K562 (cell line): ENCODE data around the gene PLCG2. TPM values are rescaled to one million over a fixed set of nuclear protein-coding genes. Genes with fewer than 3 reads are reported as not detected.

Experiments
- ATAC-seq: fragments of 200-7000 bp; cut with Tn5 transposase; 3 replicates; pipeline ENCODE4 v1.9.1; 2020; ENCODE audit warnings: moderate library complexity
- BruUV-seq: library from RNA; stranded (reverse); fragments of 400-500 nt; replicated peaks from 2 replicates; lab custom pipeline; 2021; lab: Mats Ljungman, UMichigan
- CTCF ChIA-PET: fragments of 300-600 bp; formaldehyde crosslinking; extraction: SDS; loops from one replicate; lab custom pipeline; 2021; ENCODE audit warnings: low intra/inter-chr PET ratio; lab: Yijun Ruan, JAX
- POLR2A ChIA-PET: fragments of 300-600, 350-650 bp; sonication (Branson Sonifier 250); formaldehyde crosslinking; extraction: SDS; loops from one replicate; lab custom pipeline; 2021; ENCODE audit warnings: antibody characterized with exemption, inconsistent platforms; lab: Yijun Ruan, JAX
- DNase-seq, 4 experiments: peaks; one replicate each; pipeline versions ENCODE4 v3.0.0 to v3.0.0-alpha.2; 2011 to 2018; ENCODE audit warnings: low spot score in 3 of 4, mixed read lengths in 3 of 4; ENCODE audit errors: extremely low read depth in 1 of 4
- FAIRE-seq: peaks from 2 replicates; lab custom pipeline; 2011; peaks lifted over from hg19 to GRCh38; lab: Jason Lieb, UNC
- H2AFZ ChIP-seq: 2 replicates; pipeline ENCODE4 v1.6.0; 2011; ENCODE audit warnings: low read depth, low read length, control low read depth, inconsistent platforms
- H3K27ac ChIP-seq: fragments of 200-600 bp; 3 replicates; pipeline ENCODE4 v1.8.0; 2011; ENCODE audit warnings: low read depth, mild to moderate bottlenecking, control low read depth, inconsistent platforms, low read length, moderate library complexity, mixed read lengths; ENCODE audit errors: extremely low read depth
- H3K27me3 ChIP-seq, 2 experiments: fragments of 300-600 bp in 1 of 2; 2 replicates in 1 of 2; 3 replicates in 1 of 2; pipeline versions ENCODE4 v1.6.0 to v1.8.0; 2011; ENCODE audit warnings: inconsistent platforms in 2 of 2, low read length in 2 of 2, mild to moderate bottlenecking in 1 of 2, mixed read lengths in 1 of 2, moderate library complexity in 1 of 2; ENCODE audit not compliant: control insufficient read depth in 2 of 2, insufficient read depth in 2 of 2
- H3K36me3 ChIP-seq: fragments of 300-600 bp; 3 replicates; pipeline ENCODE4 v1.8.0; 2011; ENCODE audit warnings: mild to moderate bottlenecking, low read length, inconsistent platforms; ENCODE audit not compliant: control insufficient read depth, insufficient read depth
- H3K4me1 ChIP-seq, 2 experiments: fragments of 200-600 bp in 1 of 2; replicated peaks in 1 of 2; 2 replicates in 1 of 2; 3 replicates in 1 of 2; pipeline versions ENCODE4 v1.5.1 to v1.8.0; 2011; ENCODE audit warnings: inconsistent platforms in 2 of 2, low read length in 2 of 2, mild to moderate bottlenecking in 1 of 2, mixed read lengths in 1 of 2, moderate library complexity in 1 of 2; ENCODE audit not compliant: control insufficient read depth in 2 of 2, insufficient read depth in 2 of 2
- H3K4me2 ChIP-seq: 2 replicates; pipeline ENCODE4 v1.6.1; 2011; ENCODE audit warnings: low read length, control low read depth, inconsistent platforms, mixed read lengths; ENCODE audit not compliant: insufficient read depth
- H3K4me3 ChIP-seq: fragments of 200-600 bp; sonication (generic), shearing (Covaris generic); 2 replicates; pipeline ENCODE4 v1.5.1; 2016; ENCODE audit warnings: control low read depth, inconsistent platforms
- H3K79me2 ChIP-seq: fragments of 200-600 bp; 3 replicates; pipeline ENCODE4 v1.8.0; 2011; ENCODE audit warnings: low read length, inconsistent platforms; ENCODE audit not compliant: control insufficient read depth, insufficient read depth
- H3K9ac ChIP-seq, 2 experiments: 2 replicates each; pipeline versions ENCODE4 v1.6.0 to v1.6.1; 2011; ENCODE audit warnings: low read depth in 2 of 2, low read length in 2 of 2, control low read depth in 1 of 2, inconsistent platforms in 1 of 2, mild to moderate bottlenecking in 1 of 2, mixed read lengths in 1 of 2; ENCODE audit not compliant: insufficient read depth in 1 of 2
- H3K9me1 ChIP-seq: one replicate; pipeline ENCODE4 v1.6.0; 2011; ENCODE audit warnings: inconsistent platforms, mild to moderate bottlenecking, low read length, moderate library complexity; ENCODE audit not compliant: control insufficient read depth, insufficient read depth
- H3K9me3 ChIP-seq: replicated peaks from 2 replicates; pipeline ENCODE4 v1.5.1; 2011; ENCODE audit warnings: low read depth, low read length, inconsistent platforms; ENCODE audit not compliant: control insufficient read depth, insufficient read depth
- H4K20me1 ChIP-seq: replicated peaks from 2 replicates; pipeline ENCODE4 v1.6.1; 2011; ENCODE audit warnings: low read length, inconsistent platforms, mixed read lengths; ENCODE audit not compliant: control insufficient read depth, insufficient read depth
- CEBPB ChIP-seq: fragments of 450-650 bp; IDR thresholded peaks from 2 replicates; pipeline ENCODE4 v1.6.1; 2016; ENCODE audit warnings: missing genetic modification characterization, missing compliant biosample characterization
- CEBPG ChIP-seq, 3 experiments: fragments of 200-800 bp in 1 of 3; sonication (Bioruptor generic) in 1 of 3; sonication (generic) in 1 of 3; formaldehyde crosslinking in 1 of 3; IDR thresholded peaks in 2 of 3; conservative IDR thresholded peaks in 1 of 3; 2 replicates each; pipeline versions ENCODE4 v1.6.1 to v1.8.0; 2016 to 2022; ENCODE audit warnings: missing compliant biosample characterization in 2 of 3, missing genetic modification characterization in 2 of 3, mild to moderate bottlenecking in 1 of 3, missing genetic modification reagents in 1 of 3
- HCFC1 ChIP-seq: IDR thresholded peaks from 2 replicates; pipeline ENCODE4 v1.6.1; 2012; ENCODE audit warnings: low read depth, low read length, improper control_type of control experiment
- MTA2 ChIP-seq: fragments of 450-650 bp; IDR thresholded peaks from 2 replicates; pipeline ENCODE4 v1.6.1; 2016; ENCODE audit warnings: low read depth
- PRMT5 ChIP-seq: sonication (generic); formaldehyde crosslinking; IDR thresholded peaks from 2 replicates; pipeline ENCODE4 v1.5.0; 2020; ENCODE audit warnings: missing genetic modification reagents
- PRPF4 ChIP-seq: fragments of 200-400 bp; formaldehyde crosslinking; IDR thresholded peaks from one replicate; pipeline ENCODE4 v1.6.1; 2017; ENCODE audit warnings: low read length, low read depth, mild to moderate bottlenecking; ENCODE audit not compliant: insufficient read depth, poor library complexity, severe bottlenecking
- ZNF644 ChIP-seq: fragments of 200-800 bp; sonication (Bioruptor generic); IDR thresholded peaks from 2 replicates; pipeline ENCODE4 v1.6.1; 2016; ENCODE audit warnings: low read depth, missing genetic modification characterization, missing compliant biosample characterization
- WGBS: fragments of 100-300 bp; shearing (Covaris generic); methylation state at CpG from one replicate; pipeline ENCODE4 v1.1.6; 2016; ENCODE audit warnings: low coverage, mixed read lengths; ENCODE audit not compliant: insufficient coverage; ENCODE audit errors: missing lambda C conversion rate; 5-methylcytosine and 5-hydroxymethylcytosine counted together
- in situ Hi-C: fragments of 300-500 bp; cut with MboI; formaldehyde crosslinking; loops from 4 replicates; pipeline ENCODE4 v1.15.0; 2018; ENCODE audit warnings: inconsistent platforms, mixed read lengths
- intact Hi-C: fragments of 100-400 bp; cut with micrococcal nuclease; formaldehyde crosslinking; loops from 2 replicates; pipeline ENCODE4 v1.14.2; 2022
- polyA plus RNA-seq, 8 experiments: library from polyadenylated mRNA; depleted of rRNA in 4 of 8; stranded (reverse) in 5 of 8; unstranded in 3 of 8; fragments of >200 nt; fragmentation: Nextera tagmentation in 2 of 8; fragmentation: Illumina TruSeq in 1 of 8; extraction: Ambion mirVana in 2 of 8; extraction: Trizol in 1 of 8; gene quantifications; 2 replicates each; pipeline versions ENCODE4 v1.2.1 to v1.2.3, GENCODE V29; 2011 to 2014; ENCODE audit warnings: inconsistent platforms in 1 of 8, missing spikeins in 1 of 8
- total RNA-seq, 7 experiments: library from RNA; depleted of rRNA in 6 of 7; stranded (reverse); fragments of >200 nt in 6 of 7; fragmentation: Illumina TruSeq in 2 of 7; extraction: Trizol in 2 of 7; gene quantifications; 2 replicates each; pipeline versions ENCODE4 v1.2.1 to v1.2.3, GENCODE V29; 2011 to 2021; ENCODE audit warnings: low replicate concordance in 1 of 7
- TF ChIP-seq, protein P1 (sequence below), 3 experiments: fragments of 200-800 bp in 1 of 3; sonication (Bioruptor generic) in 1 of 3; sonication (generic) in 1 of 3; formaldehyde crosslinking in 1 of 3; IDR thresholded peaks; 2 replicates each; pipeline versions ENCODE4 v1.6.1 to v1.8.0; 2016 to 2022; ENCODE audit warnings: mild to moderate bottlenecking in 2 of 3, missing compliant biosample characterization in 2 of 3, missing genetic modification characterization in 2 of 3, missing genetic modification reagents in 1 of 3
- TF ChIP-seq, protein P2 (sequence below): IDR thresholded peaks from 2 replicates; pipeline ENCODE4 v1.6.1; 2012; ENCODE audit warnings: low read depth, low read length, improper control_type of control experiment, borderline replicate concordance

The PLCG2 gene
- total and polyA plus RNA-seq, 9 of the 15 experiments (the other 6 are each of a cell fraction or from before 2014, with no cell fraction given), result 0.94 to 7.1 (median 3.1) TPM

GRCh38 chr16:81792828-81793227, 13.7 kb downstream of the PLCG2 start:
- DNase-seq (no peak), ATAC-seq (no peak), FAIRE-seq (no peak)
- no peak overlapping the region for H3K27ac ChIP-seq
- no peaks in the 10 kb centered on the region; a peak in 1 of 5 replicates for H3K4me1 ChIP-seq
- WGBS, result 13% methylated on average over 1 of the region's 1 CpG
- no peak overlapping the region for H3K4me2 ChIP-seq
- no peak overlapping the region for H3K9ac ChIP-seq
- no peaks in the 10 kb centered on the region for H3K36me3 ChIP-seq
- no peaks in the 10 kb centered on the region for H3K79me2 ChIP-seq
- in situ Hi-C loops (no loop called here), intact Hi-C loops (no loop called here)
- ChIA-PET CTCF (no interaction called here), POLR2A (interaction anchor here (0.7 to 1.1 kb wide), 2 partner anchors 9 to 24 kb away, joined by 3 read pairs; no protein-coding TSS in a partner anchor)
- H3K9me1 ChIP-seq, result no peaks in the 10 kb centered on the region
- H3K9me3 ChIP-seq, result no peaks in the 10 kb centered on the region
- H4K20me1 ChIP-seq, result 0 out of 2 replicates have a peak, but pooled peaks cover 5% of the 10 kb centered on the region
- no peak overlapping the region for H3K4me3 ChIP-seq
- TF ChIP-seq PRPF4 (no peak), CEBPB (tag) (0 out of 2 replicates have a peak, but pooled peaks have one; percentile 39), CEBPG (CRISPR knock-in tag; IDR thresholded peaks at IDR 0.05) (no peak), CEBPG (tag; conservative IDR thresholded peaks at IDR 0.05 in 1 of 2, IDR thresholded peaks at IDR 0.05 in 1 of 2) (peak; percentile 41 to 73; a peak in 3 of 4 replicates), MTA2 (no peak), HCFC1 (no peak), PRMT5 (CRISPR knock-in tag) (no peak), ZNF644 (tag) (no peak)
- TF ChIP-seq, protein P1, sequence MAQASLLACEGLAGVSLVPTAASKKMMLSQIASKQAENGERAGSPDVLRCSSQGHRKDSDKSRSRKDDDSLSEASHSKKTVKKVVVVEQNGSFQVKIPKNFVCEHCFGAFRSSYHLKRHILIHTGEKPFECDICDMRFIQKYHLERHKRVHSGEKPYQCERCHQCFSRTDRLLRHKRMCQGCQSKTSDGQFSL (CRISPR knock-in tag; IDR thresholded peaks at IDR 0.05), result no peak
- TF ChIP-seq, protein P1 (tag; IDR thresholded peaks at IDR 0.05), result no peak
- TF ChIP-seq, protein P2, sequence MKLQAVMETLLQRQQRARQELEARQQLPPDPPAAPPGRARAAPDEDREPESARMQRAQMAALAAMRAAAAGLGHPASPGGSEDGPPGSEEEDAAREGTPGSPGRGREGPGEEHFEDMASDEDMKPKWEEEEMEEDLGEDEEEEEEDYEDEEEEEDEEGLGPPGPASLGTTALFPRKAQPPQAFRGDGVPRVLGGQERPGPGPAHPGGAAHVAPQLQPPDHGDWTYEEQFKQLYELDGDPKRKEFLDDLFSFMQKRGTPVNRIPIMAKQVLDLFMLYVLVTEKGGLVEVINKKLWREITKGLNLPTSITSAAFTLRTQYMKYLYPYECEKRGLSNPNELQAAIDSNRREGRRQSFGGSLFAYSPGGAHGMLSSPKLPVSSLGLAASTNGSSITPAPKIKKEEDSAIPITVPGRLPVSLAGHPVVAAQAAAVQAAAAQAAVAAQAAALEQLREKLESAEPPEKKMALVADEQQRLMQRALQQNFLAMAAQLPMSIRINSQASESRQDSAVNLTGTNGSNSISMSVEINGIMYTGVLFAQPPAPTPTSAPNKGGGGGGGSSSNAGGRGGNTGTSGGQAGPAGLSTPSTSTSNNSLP, result no peak
- no peak overlapping the region for H2AFZ ChIP-seq
- no TSS peak for BruUV-seq
- peaks cover 7 to 18% of the 10 kb centered on the region in 2 experiments; a peak in 4 of 5 replicates for H3K27me3 ChIP-seq
